MM.1S (cell line): ENCODE results near the gene ADGRV1.
"Not testable (repeated sequence)": the region's sequence is repeated elsewhere in the genome, so short reads cannot be mapped to it uniquely, and the experiment has no call there.

ENCODE experiments used
- DNase-seq: peaks from one replicate; pipeline ENCODE4 v3.0.0-alpha.2; 2015
- H2AFZ ChIP-seq: fragments of 300-600 bp; sonication (generic); 2 replicates; pipeline ENCODE4 v1.6.0; 2016; ENCODE audit warnings: antibody characterized with exemption, low read length
- H3F3A ChIP-seq: fragments of 300-600 bp; sonication (generic); 2 replicates; pipeline ENCODE4 v1.6.1; 2016; ENCODE audit warnings: mild to moderate bottlenecking, antibody characterized with exemption, low read length, moderate library complexity, mixed read lengths; ENCODE audit not compliant: insufficient read depth
- H3K27ac ChIP-seq: fragments of 300-600 bp; sonication (generic); 2 replicates; pipeline ENCODE4 v1.5.1; 2016; ENCODE audit warnings: mild to moderate bottlenecking, low read length
- H3K27me3 ChIP-seq: fragments of 300-600 bp; sonication (generic); replicated peaks from 2 replicates; pipeline ENCODE4 v1.6.0; 2016; ENCODE audit warnings: low read length; ENCODE audit not compliant: insufficient read depth
- H3K36me3 ChIP-seq: fragments of 300-600 bp; sonication (generic); replicated peaks from 2 replicates; pipeline ENCODE4 v1.6.1; 2016; ENCODE audit warnings: mild to moderate bottlenecking, low read length, mixed read lengths; ENCODE audit not compliant: insufficient read depth
- H3K4me1 ChIP-seq: fragments of 300-600 bp; sonication (generic); 2 replicates; pipeline ENCODE4 v1.6.1; 2016; ENCODE audit warnings: low read length, mixed read lengths
- H3K4me2 ChIP-seq: fragments of 300-600 bp; sonication (generic); 2 replicates; pipeline ENCODE4 v1.6.0; 2016; ENCODE audit warnings: low read depth, low read length
- H3K4me3 ChIP-seq: fragments of 300-600 bp; sonication (generic); 2 replicates; pipeline ENCODE4 v1.5.1; 2016; ENCODE audit warnings: low read length, mixed read lengths
- H3K79me2 ChIP-seq: fragments of 300-600 bp; sonication (generic); 2 replicates; pipeline ENCODE4 v1.6.1; 2016; ENCODE audit warnings: mixed run types, low read length, mixed read lengths
- H3K9ac ChIP-seq: fragments of 300-600 bp; sonication (generic); 2 replicates; pipeline ENCODE4 v1.6.1; 2016; ENCODE audit warnings: low read length, mixed read lengths
- H3K9me2 ChIP-seq: fragments of 300-600 bp; sonication (generic); replicated peaks from 2 replicates; pipeline ENCODE4 v1.6.1; 2016; ENCODE audit warnings: mild to moderate bottlenecking, low read length, mixed read lengths; ENCODE audit not compliant: insufficient read depth
- H3K9me3 ChIP-seq: fragments of 300-600 bp; sonication (generic); replicated peaks from 2 replicates; pipeline ENCODE4 v1.6.1; 2016; ENCODE audit warnings: mild to moderate bottlenecking, low read length, mixed read lengths; ENCODE audit not compliant: insufficient read depth
- H4K20me1 ChIP-seq: fragments of 300-600 bp; sonication (generic); 2 replicates; pipeline ENCODE4 v1.6.1; 2016; ENCODE audit warnings: mild to moderate bottlenecking, low read length, moderate library complexity, mixed read lengths; ENCODE audit not compliant: insufficient read depth
- CTCF ChIP-seq: fragments of 300-600 bp; sonication (generic); IDR thresholded peaks from 2 replicates; pipeline ENCODE4 v1.5.1; 2016; ENCODE audit warnings: antibody characterized with exemption, low read length, mixed read lengths
- EZH2 ChIP-seq: fragments of 300-600 bp; sonication (generic); optimal IDR thresholded peaks from 2 replicates; pipeline ENCODE3; 2017; ENCODE audit warnings: low read depth, mild to moderate bottlenecking, antibody characterized with exemption, low read length, mixed read lengths
- EZH2phosphoT487 ChIP-seq: fragments of 300-600 bp; sonication (generic); IDR thresholded peaks from 2 replicates; pipeline ENCODE4 v1.6.1; 2018; ENCODE audit warnings: antibody characterized with exemption, low read length

Gene ADGRV1

GRCh38 chr5:90590170-90590569, 31.6 kb downstream of the ADGRV1 start:
- Histone ChIP-seq H4K20me1 (no peaks in the 10 kb centered on the region), H3K27me3 (no peaks in the 10 kb centered on the region), H3K4me1 (no peaks in the 10 kb centered on the region), H3F3A (no peaks in the 10 kb centered on the region), H3K79me2 (no peaks in the 10 kb centered on the region), H3K4me3 (no peak overlapping the region), H3K36me3 (no peaks in the 10 kb centered on the region), H3K27ac (no peak overlapping the region), H3K9me2 (no peaks in the 10 kb centered on the region), H2AFZ (no peak overlapping the region), H3K9ac (no peak overlapping the region), H3K9me3 (no peaks in the 10 kb centered on the region), H3K4me2 (no peak overlapping the region)
- DNase-seq, result no peak
- TF ChIP-seq EZH2phosphoT487, result no peak
- no peak for TF ChIP-seq CTCF
- TF ChIP-seq EZH2, result no peak

GRCh38 chr5:90593083-90593482, 34.5 kb downstream of the ADGRV1 start:
- not testable (repeated sequence) for H3K4me2 ChIP-seq, H2AFZ ChIP-seq, H3K4me3 ChIP-seq, H3F3A ChIP-seq, H3K27ac ChIP-seq, H3K36me3 ChIP-seq, H3K79me2 ChIP-seq, H3K9me2 ChIP-seq, H4K20me1 ChIP-seq, DNase-seq, H3K4me1 ChIP-seq, H3K9ac ChIP-seq, H3K9me3 ChIP-seq, H3K27me3 ChIP-seq

GRCh38 chr5:90595766-90596165, 37.2 kb downstream of the ADGRV1 start:
- H3K9me2 ChIP-seq, H3K4me3 ChIP-seq, H3K9ac ChIP-seq, H3K27me3 ChIP-seq, H2AFZ ChIP-seq, H3K4me1 ChIP-seq, H3F3A ChIP-seq, H3K79me2 ChIP-seq, DNase-seq, H3K36me3 ChIP-seq, H3K27ac ChIP-seq, H3K9me3 ChIP-seq, H3K4me2 ChIP-seq, H4K20me1 ChIP-seq: not testable (repeated sequence)

- H3K4me3 ChIP-seq, result no peak overlapping the region
- H3K79me2 ChIP-seq, result no peaks in the 10 kb centered on the region
- no peak overlapping the region for H2AFZ ChIP-seq
- H3K9ac ChIP-seq, result no peak overlapping the region
- TF ChIP-seq CTCF (no peak), EZH2phosphoT487 (no peak), EZH2 (no peak)
- H3K9me3 ChIP-seq, result no peaks in the 10 kb centered on the region
- H3K9me2 ChIP-seq, result no peaks in the 10 kb centered on the region
- no peak overlapping the region for H3K27ac ChIP-seq
- H3F3A ChIP-seq, result no peaks in the 10 kb centered on the region
- H3K4me2 ChIP-seq, result no peak overlapping the region
- 0 out of 2 replicates have a peak, but pooled peaks cover 11% of the 10 kb centered on the region for H3K4me1 ChIP-seq
- DNase-seq, result no peak
- no peaks in the 10 kb centered on the region for H3K27me3 ChIP-seq
- H4K20me1 ChIP-seq, result no peaks in the 10 kb centered on the region
- no peaks in the 10 kb centered on the region for H3K36me3 ChIP-seq
These were observed 39.7 kb downstream of the ADGRV1 start for GRCh38 chr5:90598293-90598692.

GRCh38 chr5:90600307-90600706, 41.7 kb downstream of the ADGRV1 start:
- not testable (repeated sequence) for H3F3A ChIP-seq, DNase-seq, H3K36me3 ChIP-seq

More at GRCh38 chr5:90600307-90600706, 41.7 kb downstream of the ADGRV1 start:
- not testable (repeated sequence) for H3K4me2 ChIP-seq, H3K79me2 ChIP-seq, H3K9me2 ChIP-seq, H3K27me3 ChIP-seq, H3K4me3 ChIP-seq, H3K9me3 ChIP-seq, H2AFZ ChIP-seq, H3K27ac ChIP-seq, H4K20me1 ChIP-seq, H3K9ac ChIP-seq
- 0 out of 2 replicates have a peak, but pooled peaks cover 11% of the 10 kb centered on the region for H3K4me1 ChIP-seq
